ENCODE data around the gene DTX3L.
"Not testable (repeated sequence)": the region's sequence is repeated elsewhere in the genome, so short reads cannot be mapped to it uniquely, and the experiment has no call there.

The DTX3L gene

DNA sequence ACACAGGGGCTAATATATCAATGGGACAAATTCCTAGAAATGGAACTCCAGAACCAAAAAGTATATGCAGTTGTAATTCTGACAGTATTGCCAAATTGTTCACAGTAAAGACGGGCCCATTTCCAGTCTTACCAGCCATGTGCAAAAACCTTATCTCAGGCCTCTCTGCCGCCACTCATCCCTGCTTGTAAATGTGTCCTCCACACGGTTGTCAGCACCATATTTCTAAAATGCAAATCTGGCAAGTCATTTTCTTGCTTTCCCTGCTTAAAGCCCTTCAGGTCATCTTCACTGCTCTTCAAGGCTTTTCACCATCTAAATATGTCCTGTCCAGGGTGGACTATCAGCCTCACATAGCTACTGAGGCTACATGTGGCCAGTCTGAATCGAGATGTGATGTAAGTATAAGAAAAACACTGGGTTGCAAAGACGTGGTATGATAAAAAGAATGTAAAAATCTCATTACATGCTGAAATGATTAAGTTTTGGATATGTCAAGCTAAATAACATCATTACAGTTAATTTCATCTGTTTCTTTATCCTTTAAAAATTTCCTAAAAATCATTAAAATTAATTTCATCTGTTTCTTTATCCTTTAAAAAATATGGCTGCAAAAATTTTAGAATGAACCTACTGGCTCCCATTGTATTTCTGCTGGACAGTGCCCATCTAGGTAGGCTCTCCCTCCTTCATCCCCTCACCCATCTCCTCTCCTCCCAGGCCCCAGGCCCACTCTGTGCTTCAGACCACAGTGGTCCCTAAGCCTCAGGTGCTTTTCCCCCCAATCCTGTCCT is 1.0 kb upstream of the DTX3L start:
- DNase-seq: no peak

DNA sequence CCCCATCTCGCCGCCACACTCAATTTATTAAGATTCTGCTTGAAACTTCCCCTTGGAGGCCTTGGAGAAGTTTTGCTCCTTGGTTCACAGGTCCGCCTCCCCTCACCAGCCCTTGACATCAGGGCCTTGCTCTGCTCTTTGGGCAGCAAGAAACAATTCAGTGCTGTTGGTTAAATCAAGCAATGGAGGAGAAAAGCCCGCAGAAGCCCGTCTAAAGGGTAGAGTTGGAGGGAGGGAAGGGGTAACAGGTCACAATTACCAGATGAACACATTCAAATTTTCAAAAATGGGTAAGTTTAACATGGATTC is 467 bp upstream of the DTX3L start:
- DNase-seq: peak in 1 of 2 donors; percentile 34

- DNase-seq: not testable (repeated sequence)
Observed at GRCh38 chr3:122568131-122568530, 4.0 kb downstream of the DTX3L start.

GRCh38 chr3:122568755-122569154 is 4.6 kb downstream of the DTX3L start:
- no peak for DNase-seq

- DNase-seq: peak; percentile 21 to 29
Observed at GRCh38 chr3:122572940-122573412, 8.8 kb downstream of the DTX3L start.

- DNase-seq: peak; percentile 24 to 71
Observed at GRCh38 chr3:122576174-122576940, 12.2 kb downstream of the DTX3L start.

DNA sequence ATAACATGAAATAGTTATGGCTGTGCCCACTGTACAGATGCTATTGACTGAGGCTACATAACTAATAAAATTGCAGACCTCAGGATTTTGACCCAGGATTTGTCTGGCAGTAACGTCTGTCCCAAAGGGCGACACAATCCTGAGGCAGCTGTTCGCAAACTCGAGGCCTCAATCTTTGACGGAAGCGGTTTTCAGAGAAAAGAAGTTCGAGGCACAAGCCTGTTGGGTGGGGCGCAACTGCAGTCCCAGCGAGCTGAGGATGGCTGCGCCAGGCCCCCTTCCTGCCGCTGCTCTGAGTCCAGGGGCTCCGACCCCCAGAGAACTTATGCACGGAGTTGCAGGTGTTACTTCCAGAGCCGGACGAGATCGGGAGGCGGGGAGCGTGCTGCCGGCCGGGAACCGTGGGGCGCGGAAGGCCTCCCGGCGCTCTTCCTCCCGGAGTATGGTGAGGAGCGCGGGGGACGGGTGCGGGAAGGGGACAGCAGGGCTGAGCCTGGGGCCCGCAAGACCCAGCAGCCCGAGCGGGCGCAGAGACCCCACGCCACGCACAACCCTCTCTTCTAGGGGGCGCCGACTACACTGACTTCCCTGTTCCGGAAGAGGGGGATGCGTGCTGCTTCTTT is 13.4 kb downstream of the DTX3L start, which contains the start of gene PARP15:
Gene PARP15, plus strand, starts transcription at position 242 of the 623 bp plus-strand sequence. Its CDS starts 18 bp downstream, at position 260.
- peak; percentile 40 to 43 for DNase-seq

GRCh38 chr3:122578069-122578740 is 14.1 kb downstream of the DTX3L start:
- no peak for DNase-seq

- DNase-seq: no peak
Observed at GRCh38 chr3:122580470-122580869, 16.3 kb downstream of the DTX3L start.

GRCh38 chr3:122581622-122582021 is 17.5 kb downstream of the DTX3L start:
- no peak for DNase-seq

DNA sequence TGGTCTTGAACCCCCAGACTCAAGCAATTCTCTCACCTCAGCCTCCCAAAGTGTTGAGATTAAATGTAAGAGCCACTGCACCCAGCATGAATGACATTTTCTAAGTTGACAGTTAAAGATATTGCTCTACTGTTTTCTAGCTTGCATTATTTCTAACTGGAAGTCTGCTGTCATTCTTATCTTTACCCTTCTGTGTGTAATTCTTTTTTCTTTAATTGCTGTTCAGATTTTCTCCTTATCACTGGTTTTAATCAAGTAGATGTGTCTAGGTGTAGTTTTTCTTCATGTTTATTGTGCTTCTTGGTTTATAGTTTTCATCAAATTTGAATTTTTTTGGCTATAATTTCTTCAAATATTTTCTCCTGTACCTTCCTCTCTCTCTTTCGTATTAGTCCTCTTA is 18.3 kb downstream of the DTX3L start:
- no peak for DNase-seq

DNA sequence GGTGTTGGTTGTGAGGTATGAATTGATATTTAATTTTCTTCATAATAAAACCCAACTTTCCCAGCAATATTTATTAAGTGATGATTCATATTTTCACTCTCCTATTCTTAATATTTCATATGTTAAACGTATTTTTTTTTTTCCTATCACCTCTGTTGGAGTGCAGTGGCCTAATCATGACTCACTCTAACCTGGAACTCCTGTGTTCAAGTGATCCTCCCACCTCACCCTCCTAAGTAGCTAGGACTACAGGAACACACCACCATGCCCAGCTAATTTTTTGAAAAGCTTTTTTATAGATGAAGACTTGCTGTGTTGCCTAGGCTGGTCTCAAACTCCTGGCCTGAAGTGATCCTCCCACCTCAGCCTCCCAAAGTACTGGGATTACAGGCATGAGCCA is 22.0 kb downstream of the DTX3L start:
- no peak for DNase-seq

DNA sequence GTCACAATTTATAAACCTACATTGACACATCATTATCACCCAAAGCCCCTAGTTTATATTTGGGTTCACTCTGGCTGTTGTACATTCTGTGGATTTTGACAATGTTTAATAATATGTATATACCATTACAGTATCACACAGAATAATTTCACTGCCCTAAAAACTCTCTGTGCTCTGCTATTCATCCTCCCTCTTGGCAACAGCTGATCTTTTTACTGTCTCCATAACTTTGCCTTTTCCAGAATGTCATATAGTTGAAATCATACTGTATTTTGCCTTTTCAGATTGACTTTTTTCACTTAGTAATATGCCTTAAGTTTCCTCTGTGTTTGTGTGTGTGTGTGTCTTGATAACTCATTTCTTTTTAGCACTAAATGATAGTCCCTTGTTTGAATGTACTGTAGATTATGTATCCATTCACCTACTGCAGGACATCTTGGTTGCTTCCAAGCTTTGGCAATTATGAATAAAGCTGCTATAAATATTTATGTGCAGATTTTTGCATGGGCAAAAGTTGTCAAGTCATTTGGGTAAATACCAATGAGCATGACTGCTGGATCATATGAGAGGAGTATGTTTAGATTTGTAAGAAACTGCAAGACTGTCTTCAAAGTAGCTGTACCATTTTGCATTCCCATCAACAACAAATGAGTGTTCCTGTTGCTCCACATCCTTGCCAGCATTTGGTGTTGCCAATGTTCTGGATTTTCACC is 22.8 kb downstream of the DTX3L start:
- DNase-seq: no peak

DNA sequence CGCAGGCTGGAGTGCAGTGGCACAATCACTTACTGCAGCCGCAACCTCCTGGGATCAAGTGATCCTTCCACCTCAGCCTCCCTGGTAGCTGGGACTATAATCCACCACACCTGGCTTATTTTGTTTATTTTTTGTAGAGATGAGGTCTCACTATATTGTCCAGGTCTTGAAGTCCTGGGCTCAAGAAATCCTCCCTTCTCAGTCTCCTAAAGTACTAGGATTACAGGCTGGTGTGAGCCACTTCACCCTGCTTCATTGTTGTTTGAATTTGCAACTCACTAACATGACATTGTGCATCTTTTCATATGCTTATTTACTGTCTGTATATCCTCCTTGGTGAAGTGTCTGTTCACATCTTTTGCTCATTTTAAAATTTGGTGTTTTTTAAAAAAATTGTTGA is 23.4 kb downstream of the DTX3L start:
- no peak for DNase-seq

DNA sequence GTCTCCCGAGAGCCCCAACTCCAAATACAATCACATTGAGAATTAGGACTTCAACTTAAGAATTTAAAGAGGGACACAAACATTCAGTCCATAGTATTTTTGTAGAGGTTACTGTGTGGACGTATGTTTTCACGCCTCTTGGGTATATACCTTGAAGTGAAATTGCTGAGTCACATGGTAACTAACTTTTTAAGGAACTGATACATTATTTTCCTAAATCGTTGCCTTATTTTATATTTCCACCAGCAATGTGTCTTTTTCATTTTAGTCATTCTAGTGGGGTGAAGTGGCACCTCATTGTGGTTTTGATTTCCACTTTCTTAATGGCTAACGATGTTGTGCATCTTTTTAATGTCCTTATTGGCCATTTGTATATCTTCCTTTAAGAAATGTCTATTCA is 25.2 kb downstream of the DTX3L start:
- no peak for DNase-seq

GRCh38 chr3:122590610-122591009 is 26.5 kb downstream of the DTX3L start:
- DNase-seq: no peak

DNA sequence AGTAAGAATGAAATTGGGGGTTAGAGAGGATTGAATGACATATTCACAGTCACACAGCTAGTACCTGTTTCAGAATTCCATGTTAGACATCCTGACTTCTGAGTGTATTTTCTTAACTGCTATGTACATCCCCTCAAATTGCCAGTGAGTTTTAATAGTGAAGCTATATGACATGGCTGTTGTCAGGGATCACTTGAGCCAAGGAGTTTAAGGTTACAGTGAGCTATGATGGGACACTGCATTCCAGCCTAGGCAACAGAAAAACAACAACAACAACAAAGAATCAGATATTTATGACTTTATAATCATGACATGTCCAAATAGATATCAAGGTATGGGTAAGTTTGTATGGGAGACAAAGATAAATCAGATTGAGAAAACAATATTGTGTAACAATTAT is 29.9 kb downstream of the DTX3L start:
- no peak for DNase-seq

GRCh38 chr3:122598151-122598550 is 34.0 kb downstream of the DTX3L start:
- no peak for DNase-seq

- no peak for DNase-seq
Observed at GRCh38 chr3:122598556-122598955, 34.4 kb downstream of the DTX3L start.

DNA sequence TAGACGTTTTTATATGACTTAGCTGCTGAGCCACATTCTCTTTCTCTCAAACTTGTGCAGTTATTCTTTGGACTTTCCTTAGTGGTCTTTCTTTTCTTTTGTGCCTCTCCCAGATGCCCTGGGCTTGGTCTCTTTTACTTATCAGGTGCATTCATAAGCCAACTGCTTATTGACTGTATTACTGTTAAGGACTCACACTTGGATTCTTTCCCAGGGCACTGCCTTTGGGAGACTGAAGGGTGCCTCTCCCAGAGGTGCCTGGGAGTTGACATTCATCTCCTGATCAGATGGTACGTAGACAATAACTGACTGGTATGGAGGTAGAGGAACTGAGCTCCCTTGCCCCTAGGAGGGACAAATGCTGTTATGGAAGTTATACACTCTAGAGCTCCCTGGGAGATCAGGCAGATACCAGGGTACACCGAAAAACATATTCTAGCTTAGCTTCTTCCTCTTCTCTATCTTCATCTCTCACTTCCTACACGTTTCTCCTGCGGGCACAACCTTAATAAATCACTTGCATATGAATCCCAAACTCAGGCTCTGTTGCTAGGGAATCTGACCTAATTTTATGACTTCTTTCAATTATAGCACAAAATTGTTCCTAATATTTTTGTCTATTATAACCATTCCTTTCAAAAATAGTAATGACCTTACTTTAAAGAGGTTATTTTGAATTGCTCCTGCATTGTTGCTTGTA is 38.0 kb downstream of the DTX3L start:
- DNase-seq: no peak

DNA sequence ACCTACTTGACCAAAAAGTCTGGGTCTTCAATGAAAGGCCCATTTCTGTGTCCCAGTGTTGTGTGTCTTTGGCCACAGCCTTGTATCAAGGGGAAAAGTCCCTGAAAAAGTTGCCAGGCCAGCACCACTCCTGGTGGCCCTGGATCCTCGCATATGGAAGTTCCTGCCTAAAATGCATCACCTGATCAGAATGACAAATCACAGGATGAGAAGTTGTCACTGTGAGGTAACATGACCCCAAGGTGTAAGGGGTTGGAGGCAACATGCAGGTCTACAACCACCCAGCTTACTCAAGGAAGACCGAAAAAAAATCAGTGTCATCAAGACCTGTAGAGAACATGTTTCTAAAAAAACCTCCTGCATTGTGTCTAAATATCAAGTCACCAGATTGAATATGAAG is 38.9 kb downstream of the DTX3L start:
- DNase-seq: no peak

DNA sequence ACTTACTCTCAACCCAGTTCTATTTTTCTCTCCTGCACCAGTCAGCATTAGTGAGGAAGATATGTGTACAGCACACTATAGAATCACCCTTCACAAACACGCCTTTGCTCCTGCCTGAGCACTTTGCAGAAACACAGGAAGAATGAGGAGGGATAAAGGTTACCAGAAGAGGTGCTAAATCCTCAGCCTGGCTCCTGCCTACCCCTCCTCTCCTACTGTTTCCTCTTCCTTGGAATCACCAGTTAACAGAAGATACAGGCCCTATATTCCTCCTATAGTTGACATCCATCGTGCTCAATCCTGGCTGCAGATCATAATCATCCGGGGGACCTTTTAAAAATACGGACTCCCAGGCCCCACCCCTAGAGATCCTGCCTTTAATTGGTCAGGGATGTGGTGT is 42.2 kb downstream of the DTX3L start:
- no peak for DNase-seq

Measured in stimulated activated CD4-positive, alpha-beta T cell treated with anti-CD3 and anti-CD28 coated beads, Interleukin-2, amount 100 ng/mL, for 24 hours (primary cell).